Measurements from ENCODE around the gene ELAC2. TPM values are rescaled to one million over a fixed set of nuclear protein-coding genes. Genes with fewer than 3 reads are reported as not detected.

Gene ELAC2
- total RNA-seq, 5 donors from 2014 or later (not counting 1 experiment from before 2014, with no cell fraction given), result 62.5 to 71.6 (median 66.4) TPM

DNA sequence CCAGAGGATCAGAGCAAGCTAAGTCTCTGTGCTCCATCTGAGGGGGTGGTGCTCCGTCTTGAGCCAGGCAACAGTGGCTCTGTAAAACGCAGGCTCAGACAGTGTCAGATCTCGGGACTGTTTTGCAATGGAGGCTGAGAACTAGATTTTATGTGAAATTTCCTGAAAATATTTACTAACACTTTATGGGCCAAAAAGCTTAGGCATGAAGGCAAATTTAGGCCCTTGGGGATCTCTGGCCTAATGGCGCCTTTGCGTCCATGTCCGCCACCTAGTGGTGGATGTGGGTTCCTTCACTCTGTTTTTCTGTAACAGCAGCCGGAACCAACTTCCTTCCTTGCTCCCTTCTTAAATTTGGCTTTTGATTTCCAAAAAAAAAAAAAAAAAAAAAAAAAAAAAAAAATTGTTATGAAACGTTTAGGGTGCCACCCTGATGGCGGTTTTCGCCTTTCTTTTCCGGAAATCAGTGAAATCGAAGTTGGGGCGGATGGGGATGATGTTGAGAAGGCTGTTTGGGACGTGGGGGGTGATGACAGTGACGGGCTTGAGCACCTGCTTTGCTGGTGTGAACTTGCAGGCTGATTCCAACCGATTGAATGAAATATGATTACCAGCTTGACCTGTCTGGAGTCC is 14.0 kb upstream of the ELAC2 start:
- H3K27me3 Mint-ChIP-seq, result peaks cover 7 to 8% of the 10 kb centered on the region in 2 donors
- H3K27me3 ChIP-seq (replicated peaks in 1 of 2; ENCODE audit: control insufficient read depth in 2 of 2, extremely low read depth in 1 of 2, insufficient read depth in 2 of 2, low read length in 1 of 2), result peaks cover 0 to 1% of the 10 kb centered on the region in 2 experiments

DNA sequence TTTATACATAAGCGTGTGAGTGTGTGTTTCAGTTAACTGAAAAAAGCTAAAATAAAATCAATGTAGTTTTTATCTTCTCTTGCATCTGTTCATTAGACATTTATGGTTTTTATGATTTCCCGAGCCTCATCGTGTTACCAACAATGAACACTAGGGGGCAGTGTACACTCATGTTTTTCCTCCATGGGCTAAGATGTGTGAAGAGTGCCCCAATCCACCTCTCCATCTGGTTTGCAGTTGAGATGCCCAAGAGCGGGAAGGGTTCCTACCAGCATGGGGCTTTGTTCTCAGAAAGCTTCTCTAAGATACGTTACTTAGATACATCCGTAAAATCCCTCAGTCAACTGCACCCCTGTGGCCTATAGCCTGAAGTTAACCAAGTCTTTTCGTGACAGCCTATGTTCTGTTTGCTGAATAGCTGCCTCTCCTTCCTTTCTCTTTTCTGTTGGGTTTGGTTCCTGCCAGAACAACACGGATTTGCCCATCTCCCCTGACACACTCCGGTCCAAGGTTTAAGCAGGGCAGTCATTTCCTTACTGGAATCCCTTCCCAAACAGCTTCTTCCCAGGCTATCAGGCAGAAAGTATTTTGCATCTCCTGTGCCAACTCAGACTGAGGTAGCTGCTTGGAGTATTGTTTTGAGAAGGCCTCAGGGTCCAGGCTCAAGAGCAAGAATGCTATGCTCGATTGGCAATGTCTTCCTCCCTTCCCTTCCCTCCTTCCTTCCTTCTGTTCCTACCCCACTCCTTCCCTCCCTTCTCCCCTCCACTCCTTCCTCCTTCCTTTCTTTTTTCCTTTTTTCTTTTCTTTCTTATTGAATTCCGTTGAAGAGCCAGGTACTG is 12.9 kb upstream of the ELAC2 start:
- Histone ChIP-seq H3K4me1 (ENCODE audit: control insufficient read depth in 1 of 2, extremely low read depth in 1 of 2, insufficient read depth in 2 of 2, low read length in 2 of 2) (peaks cover 0 to 10% of the 10 kb centered on the region in 2 experiments), H3K36me3 (ENCODE audit: control insufficient read depth in 2 of 2, extremely low read depth in 1 of 2, insufficient read depth in 1 of 2, low read length in 1 of 2) (no peaks in the 10 kb centered on the region), H3K9me3 (no peaks in the 10 kb centered on the region), H3K27me3 (replicated peaks in 1 of 2; ENCODE audit: control insufficient read depth in 2 of 2, extremely low read depth in 1 of 2, insufficient read depth in 2 of 2, low read length in 1 of 2) (peaks cover 0 to 6% of the 10 kb centered on the region in 2 experiments), H3K27ac (ENCODE audit: low read length) (no peak overlapping the region), H3K4me3 (ENCODE audit: control insufficient read depth in 1 of 2, extremely low read depth in 1 of 2, low read length in 1 of 2) (no peak overlapping the region)
- H3K36me3 Mint-ChIP-seq, result no peaks in the 10 kb centered on the region
- peaks cover 13 to 17% of the 10 kb centered on the region in 2 donors for H3K27me3 Mint-ChIP-seq
- peaks cover 0 to 5% (median 4%) of the 10 kb centered on the region in 3 donors for H3K9me3 Mint-ChIP-seq
- ChIA-PET CTCF (interaction anchor here (0.6 to 4.2 kb wide), 18 partner anchors 8 to 1896 kb away, joined by 3 to 93 read pairs (median 5); partner anchors contain the start of gene ELAC2 (in 2 of the 2)), POLR2A (interaction anchor here in 1 of 2 donors (1.1 kb wide), 1 partner anchor 13 kb away, joined by 3 read pairs; the partner anchor contains the start of gene ELAC2)
- ATAC-seq (replicated peaks in 1 of 4) (peak; percentile 43 to 60 (median 52)), DNase-seq (peak in 25 of 35 experiments; percentile 6 to 77 (median 31))
- no peak overlapping the region for H3K4me3 Mint-ChIP-seq
- 71% methylated on average over 6 of the region's 11 CpGs for WGBS (ENCODE audit: insufficient coverage)
- H3K27ac Mint-ChIP-seq, result peak overlapping the region in 1 of 2 donors; percentile 56
- H3K4me1 Mint-ChIP-seq, result peaks cover 8 to 19% (median 14%) of the 10 kb centered on the region in 3 donors

More for the DNA sequence above, 14.0 kb upstream of the ELAC2 start:
- ATAC-seq (replicated peaks in 1 of 4) (peak; percentile 60 to 75 (median 62)), DNase-seq (peak in 31 of 35 experiments; percentile 5 to 71 (median 34))
- peaks cover 8 to 16% (median 14%) of the 10 kb centered on the region in 3 donors for H3K4me1 Mint-ChIP-seq
- peak overlapping the region; percentile 44 to 70 for H3K27ac Mint-ChIP-seq
- Histone ChIP-seq H3K36me3 (ENCODE audit: control insufficient read depth in 2 of 2, extremely low read depth in 1 of 2, insufficient read depth in 1 of 2, low read length in 1 of 2) (no peaks in the 10 kb centered on the region), H3K4me3 (ENCODE audit: control insufficient read depth in 1 of 2, extremely low read depth in 1 of 2, low read length in 1 of 2) (no peak overlapping the region), H3K9me3 (no peaks in the 10 kb centered on the region), H3K4me1 (ENCODE audit: control insufficient read depth in 1 of 2, extremely low read depth in 1 of 2, insufficient read depth in 2 of 2, low read length in 2 of 2) (peaks cover 0 to 10% of the 10 kb centered on the region in 2 experiments), H3K27ac (ENCODE audit: low read length) (no peak overlapping the region)
- ChIA-PET CTCF (interaction anchor here (0.6 to 4.2 kb wide), 10 partner anchors 9 to 1895 kb away, joined by 3 to 93 read pairs (median 6); partner anchors contain the start of gene ELAC2 (in 2 of the 2)), POLR2A (interaction anchor here in 1 of 2 donors (0.6 kb wide), 1 partner anchor 1910 kb away, joined by 4 read pairs; no protein-coding TSS in a partner anchor)
- H3K9me3 Mint-ChIP-seq, result peaks cover 5 to 17% (median 9%) of the 10 kb centered on the region in 3 donors
- H3K4me3 Mint-ChIP-seq, result no peak overlapping the region
- WGBS (ENCODE audit: insufficient coverage), result 40% methylated on average over 7 of the region's 16 CpGs
- no peaks in the 10 kb centered on the region for H3K36me3 Mint-ChIP-seq

DNA sequence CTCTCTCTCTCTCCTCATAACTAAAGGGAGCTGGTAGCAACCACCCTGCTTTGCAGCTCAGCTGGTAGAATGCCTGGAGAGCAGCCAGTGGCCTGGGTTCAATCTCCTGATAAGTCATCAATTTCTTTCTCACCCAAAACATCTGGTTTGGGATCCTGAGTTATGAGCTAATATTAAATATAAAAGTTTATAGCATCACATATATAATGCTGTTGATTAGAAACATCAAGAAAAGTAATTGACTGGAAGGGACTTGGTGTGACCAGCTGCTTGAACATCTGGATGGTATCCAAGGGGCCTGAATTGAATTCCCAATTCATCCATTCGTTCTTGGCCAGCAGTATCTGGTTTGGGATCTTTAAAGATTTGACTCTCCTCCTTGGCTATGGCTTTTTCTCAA is 12.2 kb upstream of the ELAC2 start:
- DNase-seq (no peak), ATAC-seq (replicated peaks in 1 of 4) (no peak)
- Histone ChIP-seq H3K4me3 (ENCODE audit: control insufficient read depth in 1 of 2, extremely low read depth in 1 of 2, low read length in 1 of 2) (no peak overlapping the region), H3K9me3 (no peaks in the 10 kb centered on the region), H3K27ac (ENCODE audit: low read length) (no peak overlapping the region), H3K4me1 (ENCODE audit: control insufficient read depth in 1 of 2, extremely low read depth in 1 of 2, insufficient read depth in 2 of 2, low read length in 2 of 2) (peaks cover 0 to 10% of the 10 kb centered on the region in 2 experiments), H3K36me3 (ENCODE audit: control insufficient read depth in 2 of 2, extremely low read depth in 1 of 2, insufficient read depth in 1 of 2, low read length in 1 of 2) (no peaks in the 10 kb centered on the region), H3K27me3 (replicated peaks in 1 of 2; ENCODE audit: control insufficient read depth in 2 of 2, extremely low read depth in 1 of 2, insufficient read depth in 2 of 2, low read length in 1 of 2) (peaks cover 0 to 11% of the 10 kb centered on the region in 2 experiments)
- ChIA-PET CTCF (interaction anchor here (0.5 to 4.2 kb wide), 18 partner anchors 8 to 968 kb away, joined by 3 to 93 read pairs (median 5); partner anchors contain the start of gene ELAC2 (in 2 of the 2)), POLR2A (interaction anchor here in 1 of 2 donors (1.1 kb wide), 1 partner anchor 12 kb away, joined by 3 read pairs; the partner anchor contains the start of gene ELAC2)
- Mint-ChIP-seq H3K36me3 (no peaks in the 10 kb centered on the region), H3K4me3 (no peak overlapping the region), H3K4me1 (peaks cover 8 to 23% (median 14%) of the 10 kb centered on the region in 3 donors), H3K27me3 (peaks cover 13 to 21% of the 10 kb centered on the region in 2 donors), H3K27ac (no peak overlapping the region), H3K9me3 (no peaks in the 10 kb centered on the region)
- whole genome bisulfite sequencing (ENCODE audit: insufficient coverage), result no CpG with 5 or more reads among the region's 1 CpG

DNA sequence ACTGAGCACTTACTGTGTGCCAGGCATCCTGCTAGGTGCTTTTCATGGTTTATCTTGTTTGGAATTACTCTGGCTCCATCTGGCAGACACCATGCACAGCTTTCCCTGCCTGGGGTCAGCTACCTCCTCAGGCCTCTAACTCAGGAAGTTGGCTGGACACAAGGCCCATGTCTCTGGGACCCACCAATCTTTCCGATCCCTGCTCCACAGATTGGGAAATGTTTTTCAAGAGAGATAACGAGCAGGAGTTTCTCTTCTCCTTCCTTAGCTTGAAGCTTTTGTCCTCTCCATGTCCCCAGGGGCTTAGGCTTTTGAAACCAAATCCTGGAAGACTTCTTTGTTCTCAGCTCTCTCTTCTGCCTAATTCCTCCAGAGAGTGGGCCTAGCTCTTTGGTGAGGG is 11.5 kb upstream of the ELAC2 start:
- Mint-ChIP-seq H3K36me3 (no peaks in the 10 kb centered on the region), H3K27ac (no peak overlapping the region)
- POLR2A ChIA-PET, result interaction anchor here in 1 of 2 donors (1.1 kb wide), 1 partner anchor 11 kb away, joined by 3 read pairs; the partner anchor contains the start of gene ELAC2

DNA sequence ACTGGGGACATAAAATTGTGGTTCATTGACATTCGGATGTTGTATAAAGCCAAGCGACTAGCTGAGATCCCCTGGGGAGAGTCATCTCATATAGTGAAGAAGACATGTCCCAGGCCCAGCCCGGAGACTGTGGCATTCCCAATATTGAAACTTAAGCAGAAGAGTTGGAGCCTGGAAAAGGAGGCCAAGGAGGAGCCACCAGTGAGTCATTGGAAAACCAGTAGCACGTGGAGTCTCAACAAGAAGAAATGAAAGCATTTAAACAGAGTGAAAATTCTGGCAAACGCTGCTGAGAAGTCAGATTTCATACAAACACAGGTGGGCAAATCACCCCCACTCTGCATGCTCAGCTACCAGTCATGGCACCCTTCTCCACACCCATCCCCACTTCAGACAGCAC is 9.4 kb upstream of the ELAC2 start:
- Mint-ChIP-seq H3K27ac (no peak overlapping the region), H3K9me3 (no peaks in the 10 kb centered on the region), H3K27me3 (peaks cover 13 to 21% of the 10 kb centered on the region in 2 donors), H3K36me3 (no peaks in the 10 kb centered on the region), H3K4me1 (peaks cover 11 to 32% (median 20%) of the 10 kb centered on the region in 3 donors), H3K4me3 (no peak overlapping the region)
- POLR2A ChIA-PET, result no interaction called here
- no peaks in the 10 kb centered on the region for H3K9me3 ChIP-seq
- CTCF ChIA-PET, result interaction anchor here in 1 of 2 donors (0.8 kb wide), 1 partner anchor 12 kb away, joined by 3 read pairs; no protein-coding TSS in a partner anchor
- H3K36me3 ChIP-seq (ENCODE audit: control insufficient read depth in 2 of 2, extremely low read depth in 1 of 2, insufficient read depth in 1 of 2, low read length in 1 of 2), result no peaks in the 10 kb centered on the region
- H3K27me3 ChIP-seq (replicated peaks in 1 of 2; ENCODE audit: control insufficient read depth in 2 of 2, extremely low read depth in 1 of 2, insufficient read depth in 2 of 2, low read length in 1 of 2), result peaks cover 0 to 11% of the 10 kb centered on the region in 2 experiments
- H3K4me1 ChIP-seq (ENCODE audit: control insufficient read depth in 1 of 2, extremely low read depth in 1 of 2, insufficient read depth in 2 of 2, low read length in 2 of 2), result peaks cover 0 to 16% of the 10 kb centered on the region in 2 experiments
- no peak overlapping the region for H3K27ac ChIP-seq (ENCODE audit: low read length)
- H3K4me3 ChIP-seq (ENCODE audit: control insufficient read depth in 1 of 2, extremely low read depth in 1 of 2, low read length in 1 of 2), result no peak overlapping the region
- no peak for ATAC-seq (replicated peaks in 1 of 4)
- 100% methylated on average over 3 of the region's 5 CpGs for WGBS (ENCODE audit: insufficient coverage)
- no peak for DNase-seq

More for the DNA sequence above, 11.5 kb upstream of the ELAC2 start:
- Mint-ChIP-seq H3K4me1 (peaks cover 11 to 30% (median 19%) of the 10 kb centered on the region in 3 donors), H3K4me3 (no peak overlapping the region), H3K9me3 (no peaks in the 10 kb centered on the region), H3K27me3 (peaks cover 13 to 21% of the 10 kb centered on the region in 2 donors)
- no peak overlapping the region for H3K4me3 ChIP-seq (ENCODE audit: control insufficient read depth in 1 of 2, extremely low read depth in 1 of 2, low read length in 1 of 2)
- no CpG with 5 or more reads among the region's 2 CpGs for WGBS (ENCODE audit: insufficient coverage)
- no peaks in the 10 kb centered on the region for H3K36me3 ChIP-seq (ENCODE audit: control insufficient read depth in 2 of 2, extremely low read depth in 1 of 2, insufficient read depth in 1 of 2, low read length in 1 of 2)
- H3K9me3 ChIP-seq, result no peaks in the 10 kb centered on the region
- H3K4me1 ChIP-seq (ENCODE audit: control insufficient read depth in 1 of 2, extremely low read depth in 1 of 2, insufficient read depth in 2 of 2, low read length in 2 of 2), result peaks cover 0 to 14% of the 10 kb centered on the region in 2 experiments
- no peak for ATAC-seq (replicated peaks in 1 of 4)
- peaks cover 0 to 11% of the 10 kb centered on the region in 2 experiments for H3K27me3 ChIP-seq (replicated peaks in 1 of 2; ENCODE audit: control insufficient read depth in 2 of 2, extremely low read depth in 1 of 2, insufficient read depth in 2 of 2, low read length in 1 of 2)
- no peak overlapping the region for H3K27ac ChIP-seq (ENCODE audit: low read length)
- DNase-seq, result no peak
- CTCF ChIA-PET, result interaction anchor here (0.6 to 4.2 kb wide), 8 partner anchors 10 to 967 kb away, joined by 3 to 93 read pairs (median 6); partner anchors contain the start of gene ELAC2 (in 2 of the 2)

All from T-cell (primary cell).